Neural cell (in vitro differentiated cells): Measurements from ENCODE around the gene KCNH2. TPM values are rescaled to one million over a fixed set of nuclear protein-coding genes. Genes with fewer than 3 reads are reported as not detected.

Experiments
- H2AFZ ChIP-seq: fragments of 200-600, 300-800 bp; sonication (generic), shearing (Covaris generic); 2 replicates; pipeline ENCODE4 v1.6.0; 2014; ENCODE audit warnings: low read depth, mild to moderate bottlenecking, antibody characterized with exemption, low read length, moderate library complexity
- H3F3A ChIP-seq: fragments of 200-600 bp; shearing (Covaris generic); 2 replicates; pipeline ENCODE4 v1.6.1; 2016; ENCODE audit warnings: mild to moderate bottlenecking, moderate library complexity, mixed read lengths, antibody characterized with exemption, low read length; ENCODE audit not compliant: insufficient read depth, poor library complexity, severe bottlenecking
- H3K27ac ChIP-seq: fragments of 200-600, 300-800 bp; sonication (generic), shearing (Covaris generic); 2 replicates; pipeline ENCODE4 v1.5.1; 2014; ENCODE audit warnings: mild to moderate bottlenecking, low read length, moderate library complexity
- H3K27me3 ChIP-seq: fragments of 300-800, 200-600 bp; sonication (generic), shearing (Covaris generic); 2 replicates; pipeline ENCODE4 v1.6.0; 2014; ENCODE audit warnings: mild to moderate bottlenecking, low read depth, low read length, moderate library complexity; ENCODE audit not compliant: insufficient read depth
- H3K36me3 ChIP-seq: fragments of 300-800, 200-600 bp; sonication (generic), shearing (Covaris generic); 2 replicates; pipeline ENCODE4 v1.5.1; 2014; ENCODE audit warnings: mild to moderate bottlenecking, antibody characterized with exemption, low read length, moderate library complexity; ENCODE audit not compliant: insufficient read depth
- H3K4me2 ChIP-seq: fragments of 300-800, 200-600 bp; sonication (generic), shearing (Covaris generic); 2 replicates; pipeline ENCODE4 v1.6.0; 2014; ENCODE audit warnings: mild to moderate bottlenecking, low read length
- H3K4me3 ChIP-seq: fragments of 300-800, 200-600 bp; sonication (generic), shearing (Covaris generic); 2 replicates; pipeline ENCODE4 v1.5.1; 2014; ENCODE audit warnings: mild to moderate bottlenecking, low read length, moderate library complexity
- H3K79me2 ChIP-seq: fragments of 200-600 bp; shearing (Covaris generic); replicated peaks from 2 replicates; pipeline ENCODE4 v1.6.0; 2014; ENCODE audit warnings: mild to moderate bottlenecking, low read length, moderate library complexity; ENCODE audit not compliant: insufficient read depth
- H3K9ac ChIP-seq: fragments of 300-800, 200-600 bp; sonication (generic), shearing (Covaris generic); 2 replicates; pipeline ENCODE4 v1.6.1; 2016; ENCODE audit warnings: mild to moderate bottlenecking, low read length, mixed read lengths
- H3K9me2 ChIP-seq: fragments of 200-600 bp; shearing (Covaris generic); 2 replicates; pipeline ENCODE4 v1.6.1; 2016; ENCODE audit warnings: mild to moderate bottlenecking, low read length, mixed read lengths; ENCODE audit not compliant: insufficient read depth
- H3K9me3 ChIP-seq: fragments of 200-600, 300-800 bp; sonication (generic), shearing (Covaris generic); 2 replicates; pipeline ENCODE4 v1.6.1; 2016; ENCODE audit warnings: mild to moderate bottlenecking, mixed run types, low read length, moderate library complexity, mixed read lengths
- H4K20me1 ChIP-seq: fragments of 200-600 bp; shearing (Covaris generic); 2 replicates; pipeline ENCODE4 v1.6.1; 2016; ENCODE audit warnings: mild to moderate bottlenecking, mixed run types; ENCODE audit not compliant: insufficient read depth
- CTCF ChIP-seq: fragments of 450-650 bp; IDR thresholded peaks from 2 replicates; pipeline ENCODE4 v1.5.1; 2014; ENCODE audit warnings: antibody characterized with exemption, mild to moderate bottlenecking, moderate library complexity; ENCODE audit not compliant: poor library complexity, severe bottlenecking
- EP300 ChIP-seq: fragments of 450-650 bp; conservative IDR thresholded peaks from 2 replicates; pipeline ENCODE4 v1.6.1; 2014; ENCODE audit warnings: antibody characterized with exemption, mild to moderate bottlenecking, moderate library complexity; ENCODE audit not compliant: poor library complexity, severe bottlenecking
- EZH2 ChIP-seq: fragments of 200-600, 300-800 bp; shearing (Covaris generic), sonication (generic); IDR thresholded peaks from 2 replicates; pipeline ENCODE4 v1.6.1; 2014; ENCODE audit warnings: antibody characterized with exemption, low read length, borderline replicate concordance, mild to moderate bottlenecking; ENCODE audit not compliant: insufficient read depth, poor library complexity, severe bottlenecking
- MXI1 ChIP-seq: fragments of 450-650 bp; conservative IDR thresholded peaks from 2 replicates; pipeline ENCODE4 v1.6.1; 2014; ENCODE audit warnings: antibody characterized with exemption, mild to moderate bottlenecking; ENCODE audit not compliant: poor library complexity, severe bottlenecking
- POLR2AphosphoS5 ChIP-seq: IDR thresholded peaks from 2 replicates; pipeline ENCODE4 v1.6.1; 2012
- RAD21 ChIP-seq: fragments of 450-650 bp; conservative IDR thresholded peaks from 2 replicates; pipeline ENCODE4 v1.6.1; 2014; ENCODE audit warnings: antibody characterized with exemption, mild to moderate bottlenecking, moderate library complexity
- REST ChIP-seq: IDR thresholded peaks from 2 replicates; pipeline ENCODE4 v1.6.1; 2012; ENCODE audit warnings: borderline replicate concordance
- SMC3 ChIP-seq: fragments of 450-650 bp; conservative IDR thresholded peaks from 2 replicates; pipeline ENCODE4 v1.6.1; 2014; ENCODE audit warnings: antibody characterized with exemption, mild to moderate bottlenecking, moderate library complexity; ENCODE audit not compliant: poor library complexity
- TAF1 ChIP-seq: IDR thresholded peaks from 2 replicates; pipeline ENCODE4 v1.6.1; 2012; ENCODE audit warnings: low read depth
- polyA plus RNA-seq: library from polyadenylated mRNA; depleted of rRNA; stranded (reverse); fragments of >200 nt; gene quantifications from 2 replicates; pipeline ENCODE4 v1.2.3, GENCODE V29; 2014

Gene KCNH2
- polyA plus RNA-seq, 1 donor from 2014 or later, result 24.4 TPM

- Histone ChIP-seq H3K79me2 (no peaks in the 10 kb centered on the region), H3K9me3 (no peaks in the 10 kb centered on the region), H3F3A (no peaks in the 10 kb centered on the region), H4K20me1 (no peaks in the 10 kb centered on the region), H2AFZ (no peak overlapping the region), H3K4me3 (no peak overlapping the region), H3K9ac (no peak overlapping the region), H3K27ac (no peak overlapping the region), H3K36me3 (no peaks in the 10 kb centered on the region), H3K4me2 (no peak overlapping the region), H3K9me2 (no peaks in the 10 kb centered on the region), H3K27me3 (no peaks in the 10 kb centered on the region)
- no peak for TF ChIP-seq REST
- TF ChIP-seq POLR2AphosphoS5, result no peak
- TF ChIP-seq RAD21, result no peak
- TF ChIP-seq SMC3, result no peak
- no peak for TF ChIP-seq TAF1
- no peak for TF ChIP-seq MXI1
- no peak for TF ChIP-seq EZH2
- no peak for TF ChIP-seq CTCF
- TF ChIP-seq EP300, result no peak
Observed at GRCh38 chr7:150999497-151000230, 21.5 kb upstream of the KCNH2 start.

DNA sequence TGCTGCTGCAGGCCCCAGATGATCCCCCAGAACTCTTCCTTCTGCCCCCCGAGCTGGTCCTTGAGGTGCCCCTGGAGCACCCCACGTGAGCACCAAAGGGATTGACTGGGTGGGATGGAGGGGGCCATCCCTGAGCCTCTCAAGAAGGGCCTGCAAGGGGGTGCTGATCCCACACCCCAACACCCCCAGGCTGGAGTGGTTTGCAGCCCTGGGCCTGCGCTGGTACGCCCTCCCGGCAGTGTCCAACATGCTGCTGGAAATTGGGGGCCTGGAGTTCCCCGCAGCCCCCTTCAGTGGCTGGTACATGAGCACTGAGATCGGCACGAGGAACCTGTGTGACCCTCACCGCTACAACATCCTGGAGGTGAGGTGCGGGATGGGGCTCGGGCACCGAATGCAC is 20.9 kb upstream of the KCNH2 start:
- H3K4me2 ChIP-seq, result no peak overlapping the region
- H3K79me2 ChIP-seq, result no peaks in the 10 kb centered on the region
- no peaks in the 10 kb centered on the region for H3F3A ChIP-seq
- H3K4me3 ChIP-seq, result no peak overlapping the region
- no peaks in the 10 kb centered on the region for H3K27me3 ChIP-seq
- TF ChIP-seq RAD21, result no peak
- TF ChIP-seq EP300, result no peak
- TF ChIP-seq EZH2, result no peak
- no peak for TF ChIP-seq POLR2AphosphoS5
- TF ChIP-seq MXI1, result no peak
- TF ChIP-seq CTCF, result no peak
- TF ChIP-seq REST, result no peak
- no peak for TF ChIP-seq SMC3
- TF ChIP-seq TAF1, result no peak
- H4K20me1 ChIP-seq, result no peaks in the 10 kb centered on the region
- no peak overlapping the region for H3K27ac ChIP-seq
- no peaks in the 10 kb centered on the region for H3K9me2 ChIP-seq
- no peak overlapping the region for H3K9ac ChIP-seq
- no peak overlapping the region for H2AFZ ChIP-seq
- no peaks in the 10 kb centered on the region for H3K36me3 ChIP-seq
- H3K9me3 ChIP-seq, result no peaks in the 10 kb centered on the region
